HG03064 (cell line): Measurements from ENCODE around the gene NDUFC2.
"Not testable (repeated sequence)": the region's sequence is repeated elsewhere in the genome, so short reads cannot be mapped to it uniquely, and the experiment has no call there.

Source experiments
- ATAC-seq: cut with Tn5 transposase; IDR thresholded peaks from one replicate; pipeline ENCODE4 v1.9.1; 2021; ENCODE audit warnings: low read depth; ENCODE audit not compliant: unreplicated experiment

NDUFC2 gene

DNA sequence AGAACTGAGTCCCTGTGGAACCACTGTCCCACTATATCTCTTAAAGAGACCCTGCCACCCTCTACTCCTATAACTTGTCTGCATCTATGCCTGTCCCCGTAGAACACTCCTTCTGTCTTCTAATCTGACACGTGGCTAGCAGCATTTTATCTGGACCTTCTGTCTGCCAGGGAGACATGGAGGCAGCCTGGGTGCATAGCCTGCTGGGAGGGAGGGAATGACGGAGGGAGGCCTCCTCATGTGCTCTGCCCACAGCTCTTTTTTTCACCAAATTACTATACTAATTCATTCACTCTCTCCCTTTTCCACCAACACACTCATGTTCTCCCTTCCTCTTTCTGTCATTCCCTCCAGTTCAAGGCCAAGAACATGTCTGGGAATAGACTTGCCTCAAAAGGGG lies 23.6 kb downstream of the NDUFC2 start:
- ATAC-seq = no peak

DNA sequence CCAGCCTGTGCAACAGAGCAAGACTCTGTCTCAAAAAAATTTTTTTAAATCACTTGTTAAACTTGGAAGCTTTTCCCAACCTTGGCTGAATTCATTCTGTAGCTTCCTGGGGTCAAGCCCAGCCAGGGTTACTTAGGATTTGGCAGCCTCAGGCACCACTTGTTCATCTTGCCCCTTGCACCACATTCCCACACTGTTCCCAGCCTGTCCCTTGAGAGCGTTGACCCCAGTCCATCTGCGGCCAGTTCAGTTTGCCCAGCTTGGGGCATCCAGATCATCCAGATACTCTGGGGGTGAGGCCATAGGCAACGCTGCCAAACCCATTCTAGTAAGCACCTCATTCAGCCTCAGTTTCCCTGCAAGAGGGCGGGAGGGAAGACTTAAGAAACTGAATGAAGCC lies 24.7 kb downstream of the NDUFC2 start:
- ATAC-seq = no peak

DNA sequence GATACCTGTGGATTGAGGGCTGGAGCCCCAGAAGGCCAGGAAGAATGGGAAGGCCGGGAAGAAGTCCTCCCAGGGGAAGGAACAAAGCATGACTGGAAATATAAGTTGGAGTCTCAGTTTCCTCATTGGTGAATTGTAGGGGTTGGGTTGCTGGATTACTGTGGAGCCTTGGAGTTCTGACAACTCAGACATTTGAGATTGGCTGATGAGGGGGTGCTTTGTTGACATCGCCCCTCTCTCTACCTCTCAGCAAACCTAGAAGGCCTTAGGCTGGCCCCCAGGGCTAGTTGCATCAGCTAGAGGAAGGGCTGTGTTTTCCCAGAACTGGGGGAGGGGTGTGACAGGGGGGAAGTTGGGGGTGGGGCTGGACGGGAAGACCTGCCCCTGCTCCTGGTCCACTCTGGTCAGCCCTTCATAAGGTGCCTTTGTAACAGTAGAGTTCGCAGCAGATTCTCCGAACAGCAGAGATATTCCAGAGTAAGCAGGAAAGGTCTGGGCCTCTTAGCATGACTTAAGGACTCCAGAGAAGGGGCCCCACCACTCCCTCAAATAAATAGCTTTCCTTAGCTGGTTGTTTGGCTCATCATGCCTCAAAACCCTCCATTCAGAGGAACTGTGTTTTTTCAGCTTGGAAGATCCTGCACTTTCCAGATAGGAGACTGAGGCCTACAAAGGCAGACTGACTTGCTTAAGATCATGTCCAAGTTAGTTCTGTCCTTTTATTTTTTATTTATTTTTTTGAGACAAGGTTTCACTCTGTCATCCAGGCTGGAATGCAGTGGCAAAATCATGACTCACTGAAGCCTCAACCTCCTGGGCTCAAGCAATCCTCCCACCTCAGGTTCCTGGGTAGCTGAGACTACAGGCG lies 28.5 kb downstream of the NDUFC2 start:
- ATAC-seq = no peak

DNA sequence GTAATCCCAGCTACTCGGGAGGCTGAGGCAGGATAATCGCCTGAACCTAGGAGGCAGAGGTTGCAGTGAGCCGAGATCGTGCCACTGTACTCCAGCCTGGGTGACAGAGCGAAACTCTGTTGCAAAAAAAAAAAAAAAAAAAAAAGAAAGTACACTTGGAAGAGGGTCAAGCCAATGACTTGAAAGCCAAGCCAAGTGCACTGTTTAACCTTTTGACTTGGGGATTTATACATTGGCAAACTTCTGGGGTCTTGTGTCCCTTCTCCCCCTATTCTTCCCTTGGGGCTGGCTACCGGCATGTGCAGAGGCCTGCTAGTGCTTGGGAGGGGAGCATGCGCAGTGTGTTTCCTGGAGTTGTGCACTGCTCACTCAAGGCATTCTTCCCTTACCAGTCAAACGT lies 30.3 kb downstream of the NDUFC2 start:
- ATAC-seq = no peak

DNA sequence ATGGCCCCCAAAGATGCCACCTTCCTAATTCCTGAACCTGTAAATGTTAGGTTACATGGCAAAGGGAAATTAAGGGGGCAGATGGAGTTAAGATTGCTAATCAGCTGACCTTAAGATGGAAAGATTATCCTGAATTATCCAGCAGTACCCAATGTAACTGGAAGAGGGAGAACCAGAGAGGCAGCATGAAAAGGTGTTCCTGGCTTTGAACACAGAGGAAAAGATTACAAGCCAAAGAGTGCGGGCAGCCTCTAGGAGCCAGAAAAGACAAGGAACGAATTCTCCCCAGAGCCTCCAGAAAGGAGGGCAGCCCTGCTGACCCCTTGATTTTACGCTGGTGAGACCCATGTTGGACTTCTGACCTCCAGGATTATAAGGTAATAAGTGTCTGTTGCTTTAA lies 31.1 kb downstream of the NDUFC2 start:
- no peak for ATAC-seq

DNA sequence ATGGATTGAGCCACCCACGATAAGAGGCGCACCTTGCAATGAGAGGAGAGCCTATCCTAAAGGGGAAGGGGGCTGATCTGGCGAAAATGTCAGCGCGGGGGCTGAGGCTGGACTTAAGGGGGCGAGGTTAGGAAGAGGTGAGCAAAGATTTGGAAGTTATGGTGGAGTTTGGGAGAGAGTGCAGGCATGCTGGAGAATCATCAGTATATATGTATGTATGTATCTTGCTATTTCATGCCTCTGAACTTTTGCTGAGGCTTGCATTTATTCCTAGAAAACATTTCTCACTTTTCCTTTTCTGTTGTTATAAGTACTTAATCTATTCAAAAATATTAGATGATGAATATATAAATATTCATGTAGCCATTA lies 33.2 kb downstream of the NDUFC2 start:
- no peak for ATAC-seq

DNA sequence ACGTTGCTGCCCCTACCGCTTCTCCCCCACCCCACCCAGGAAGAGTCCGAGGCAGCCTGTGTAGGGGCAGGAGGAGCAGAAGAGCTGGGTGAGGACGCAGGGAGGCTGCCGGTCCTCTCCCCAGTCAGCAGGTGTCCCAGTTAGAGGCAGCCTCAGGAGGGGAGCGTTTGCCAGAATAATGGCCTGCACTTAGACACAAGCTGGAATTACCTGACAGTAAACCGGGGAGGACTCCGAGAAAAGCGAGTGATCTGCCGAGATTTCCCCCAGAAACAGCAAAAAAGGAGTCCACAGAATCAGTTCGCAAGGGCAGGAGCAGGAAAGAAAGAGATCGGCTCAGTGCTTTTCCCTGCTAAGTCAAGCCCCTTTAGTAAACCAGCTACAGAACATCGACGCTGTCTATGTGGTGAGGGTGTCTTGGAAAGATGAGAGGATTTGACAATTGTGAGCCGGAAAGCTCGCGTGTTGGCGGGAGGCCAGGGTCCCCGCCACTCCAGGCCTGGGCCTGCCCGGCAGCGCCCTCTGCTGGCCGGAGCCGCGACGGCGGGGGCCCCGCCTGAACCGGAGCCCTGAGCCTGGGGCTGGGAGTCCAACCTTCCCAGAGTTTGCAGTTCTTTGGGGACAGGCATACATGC lies 33.7 kb downstream of the NDUFC2 start:
- ATAC-seq = no peak

DNA sequence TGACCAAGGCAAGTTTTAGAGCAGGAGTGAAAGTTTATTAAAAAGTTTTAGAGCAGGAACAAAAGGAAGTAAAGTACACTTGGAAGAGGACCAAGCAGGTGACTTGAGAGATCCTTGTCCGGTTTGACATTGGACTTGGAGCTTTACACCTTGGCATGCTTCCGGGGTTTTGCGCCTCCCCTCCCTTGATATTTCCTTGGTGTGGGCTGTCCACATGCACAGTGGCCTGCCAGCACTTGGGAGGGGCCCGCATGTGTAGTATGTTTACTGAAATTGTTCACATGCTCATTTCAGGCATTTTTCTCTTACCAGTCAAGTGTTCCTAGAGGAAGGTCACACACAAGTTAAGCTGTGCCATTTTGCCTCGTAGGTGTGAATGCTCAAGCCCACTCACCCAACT lies 35.0 kb downstream of the NDUFC2 start:
- ATAC-seq = no peak

DNA sequence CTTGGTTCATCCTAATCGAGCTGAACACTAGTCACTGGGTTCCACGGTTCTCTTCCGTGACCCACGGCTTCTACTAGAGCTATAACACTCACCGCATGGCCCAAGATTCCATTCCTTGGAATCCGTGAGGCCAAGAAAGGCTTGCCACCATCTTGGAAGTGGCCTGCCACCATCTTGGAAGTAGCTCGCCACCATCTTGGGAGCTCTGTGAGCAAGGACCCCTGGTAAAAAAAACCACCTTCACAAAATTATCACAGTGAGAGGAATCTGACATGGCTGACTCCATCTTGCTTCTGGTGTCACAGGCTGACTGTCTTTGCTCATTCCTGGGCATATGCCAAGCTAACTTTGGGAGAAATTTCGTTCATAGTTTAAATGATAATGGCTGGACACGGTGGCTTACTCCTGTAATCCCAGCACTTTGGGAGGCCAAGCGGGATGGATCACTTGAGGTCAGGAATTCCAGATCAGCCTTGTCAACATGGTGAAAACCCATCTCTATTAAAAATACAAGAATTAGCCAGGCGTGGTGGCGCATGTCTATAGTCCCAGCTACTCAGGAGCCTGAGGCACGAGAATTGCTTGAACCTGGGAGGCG lies 37.7 kb downstream of the NDUFC2 start:
- no peak for ATAC-seq

DNA sequence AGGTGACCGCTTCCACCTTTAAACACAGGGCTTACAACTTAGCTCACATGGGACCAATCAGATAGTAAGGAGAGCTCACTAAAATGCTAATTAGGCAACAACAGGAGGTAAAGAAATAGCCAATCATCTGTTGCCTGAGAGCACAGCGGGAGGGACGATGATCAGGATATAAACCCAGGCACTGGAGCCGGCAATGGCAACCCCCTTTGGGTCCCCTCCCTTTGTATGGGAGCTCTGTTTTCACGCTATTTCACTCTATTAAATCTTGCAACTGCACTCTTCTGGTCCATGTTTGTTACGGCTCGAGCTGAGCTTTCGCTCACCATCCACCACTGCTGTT lies 38.3 kb downstream of the NDUFC2 start:
- ATAC-seq = not testable (repeated sequence)

DNA sequence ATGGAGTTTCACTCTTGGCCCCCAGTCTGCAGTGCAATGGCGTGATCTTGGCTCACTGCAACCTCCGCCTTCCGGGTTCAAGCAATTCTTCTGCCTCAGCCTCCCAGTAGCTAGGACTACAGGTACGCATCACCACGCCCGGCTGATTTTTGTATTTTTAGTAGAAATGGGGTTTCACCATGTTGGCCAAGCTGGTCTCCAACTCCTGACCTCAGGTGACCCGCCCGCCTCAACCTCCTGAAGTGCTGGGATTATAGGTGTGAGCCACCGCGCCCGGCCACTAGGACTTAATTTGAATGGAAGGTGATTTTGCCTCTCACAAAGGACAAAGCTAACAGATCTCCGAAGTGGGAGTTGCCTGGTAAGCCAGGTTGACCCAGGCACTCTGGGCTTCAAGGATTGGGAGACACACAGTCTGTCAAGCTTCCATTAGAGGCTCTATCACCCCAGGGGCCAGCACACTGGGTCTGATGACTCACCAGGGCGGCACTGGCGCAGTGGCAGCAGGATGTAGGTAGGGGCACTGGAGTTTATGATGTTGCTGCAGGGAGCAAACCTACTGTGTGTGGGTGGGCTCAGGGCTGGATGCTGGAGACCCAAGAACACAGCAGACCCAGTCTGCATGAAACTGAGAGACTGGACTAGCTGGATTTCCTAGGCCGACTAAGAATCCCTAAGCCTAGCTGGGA lies 38.8 kb downstream of the NDUFC2 start:
- no peak for ATAC-seq

DNA sequence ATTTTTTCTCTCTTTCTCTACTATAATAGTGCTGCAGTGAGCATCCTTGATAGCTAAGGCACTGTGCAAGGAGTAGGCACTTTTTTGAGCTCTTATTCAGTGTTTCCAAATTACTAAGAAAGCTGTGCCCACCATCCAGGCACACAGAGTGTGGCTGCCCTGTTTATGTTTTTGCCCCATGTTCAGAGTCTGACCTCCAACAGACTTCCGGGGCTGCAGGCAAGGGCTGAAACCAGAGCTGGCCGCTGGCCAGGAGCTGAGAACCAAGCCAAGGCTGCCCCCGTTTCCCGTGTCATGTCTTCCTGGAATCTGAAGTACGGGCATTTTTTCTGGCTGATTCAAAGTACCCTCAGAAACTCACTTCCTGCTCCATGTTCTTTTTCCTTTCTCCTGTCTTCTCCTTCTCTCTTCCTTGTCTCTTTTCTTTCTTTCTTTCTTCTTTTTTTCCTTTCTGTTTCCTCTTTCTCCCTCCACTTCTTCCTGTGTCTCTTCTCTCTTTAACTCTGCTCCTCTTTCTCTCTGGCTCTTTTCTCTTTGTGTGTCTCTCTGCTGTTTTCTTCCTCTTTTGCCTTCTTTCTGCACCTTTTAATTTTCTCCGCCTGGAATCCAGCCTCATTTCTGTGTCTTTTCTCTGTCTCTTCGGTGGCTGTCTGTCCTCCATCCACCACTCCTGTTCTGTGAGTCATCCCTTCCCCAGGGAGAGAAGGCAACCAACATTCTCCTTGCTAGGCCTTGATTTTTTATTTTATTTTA lies 39.6 kb downstream of the NDUFC2 start:
- ATAC-seq = peak; percentile 83

DNA sequence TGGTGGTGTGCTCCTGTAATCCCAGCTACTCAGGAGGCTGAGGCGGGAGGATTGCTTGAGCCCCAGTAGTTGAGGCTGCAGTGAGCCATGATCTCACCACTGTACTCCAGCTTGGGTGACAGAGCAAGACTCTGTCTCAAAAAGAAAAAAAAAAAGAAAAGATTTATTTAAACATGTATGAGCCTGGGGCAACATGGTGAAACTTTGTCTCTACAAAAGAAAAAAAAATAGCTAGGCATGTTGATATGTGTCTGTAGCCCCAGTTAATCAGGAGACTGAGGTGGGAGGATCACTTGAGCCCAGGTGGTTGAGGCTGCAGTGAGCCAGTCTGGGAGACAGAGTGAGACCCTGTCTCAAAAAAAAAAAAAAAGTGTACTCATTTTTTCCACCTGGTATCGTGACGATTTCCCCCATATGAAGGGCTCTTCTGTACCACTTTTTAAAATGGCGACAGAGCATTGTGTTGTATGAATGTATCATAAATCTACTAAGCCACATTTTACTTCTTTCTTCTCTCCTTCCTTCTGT lies 40.2 kb downstream of the NDUFC2 start:
- ATAC-seq = peak; percentile 6

DNA sequence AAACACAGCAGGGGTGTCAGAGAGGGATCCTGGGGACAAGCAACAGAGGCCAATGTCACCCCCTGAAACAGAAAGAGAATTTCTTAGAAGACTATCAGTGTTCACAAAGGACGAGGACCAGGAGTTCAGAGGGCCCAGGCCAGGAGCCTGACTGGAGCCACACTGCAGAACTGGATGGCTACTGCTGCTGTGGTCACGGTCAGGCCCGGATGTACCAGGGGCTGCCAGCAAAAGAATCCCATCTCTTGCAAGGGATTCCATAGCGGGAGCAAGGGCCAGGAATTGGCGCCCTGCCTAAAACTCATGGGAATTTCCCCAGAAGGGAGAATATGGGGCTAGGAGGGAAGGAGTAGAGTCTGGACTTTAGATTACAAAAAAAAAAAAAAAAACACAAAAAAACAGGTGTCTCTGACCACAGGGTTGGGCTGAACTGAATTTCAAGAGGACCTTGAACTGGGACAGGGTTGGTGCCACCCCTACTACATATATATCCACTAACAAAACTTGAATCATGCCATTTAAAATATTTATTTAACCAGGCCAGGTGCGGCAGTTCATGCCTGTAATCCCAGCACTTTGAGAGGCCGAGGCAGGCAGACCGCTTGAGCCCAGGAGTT lies 40.9 kb downstream of the NDUFC2 start:
- no peak for ATAC-seq

DNA sequence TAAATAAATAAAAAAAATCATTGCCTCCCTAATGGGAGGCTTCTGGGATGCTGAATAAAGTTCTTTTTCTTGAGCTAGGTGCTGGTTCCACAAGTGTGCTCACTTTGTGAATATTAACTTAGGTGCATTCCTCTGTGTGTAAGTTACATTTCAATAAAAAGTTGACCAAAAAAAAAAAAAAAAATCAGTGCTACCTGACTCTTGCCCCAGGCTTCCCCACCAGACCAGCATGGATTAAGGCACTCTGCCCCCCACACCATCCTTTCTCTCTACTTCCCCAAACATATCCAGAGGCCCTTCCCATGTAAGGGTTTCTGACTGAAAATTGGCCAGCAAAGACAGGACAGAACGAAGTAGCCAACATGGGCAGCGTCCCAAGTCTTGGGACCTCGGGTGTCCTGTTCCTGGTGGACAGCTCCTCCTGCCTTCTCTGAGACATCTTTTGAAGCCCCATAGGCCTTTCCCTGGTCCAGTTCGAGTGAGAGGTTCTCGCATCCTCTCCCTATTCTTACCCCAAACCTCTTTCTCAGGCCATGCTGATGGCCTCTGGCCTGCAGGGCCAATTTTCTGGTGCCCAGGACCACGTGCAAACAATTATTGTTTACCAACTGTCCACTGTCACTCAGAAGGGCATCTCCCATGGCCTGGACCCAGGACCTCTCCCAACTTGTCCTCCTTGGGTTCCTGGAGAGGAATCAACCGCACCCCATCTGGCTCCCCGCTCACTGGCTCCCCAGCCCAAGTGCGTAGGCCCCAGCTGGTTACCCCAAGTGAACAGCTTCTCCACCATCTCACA lies 41.6 kb downstream of the NDUFC2 start:
- ATAC-seq = no peak

DNA sequence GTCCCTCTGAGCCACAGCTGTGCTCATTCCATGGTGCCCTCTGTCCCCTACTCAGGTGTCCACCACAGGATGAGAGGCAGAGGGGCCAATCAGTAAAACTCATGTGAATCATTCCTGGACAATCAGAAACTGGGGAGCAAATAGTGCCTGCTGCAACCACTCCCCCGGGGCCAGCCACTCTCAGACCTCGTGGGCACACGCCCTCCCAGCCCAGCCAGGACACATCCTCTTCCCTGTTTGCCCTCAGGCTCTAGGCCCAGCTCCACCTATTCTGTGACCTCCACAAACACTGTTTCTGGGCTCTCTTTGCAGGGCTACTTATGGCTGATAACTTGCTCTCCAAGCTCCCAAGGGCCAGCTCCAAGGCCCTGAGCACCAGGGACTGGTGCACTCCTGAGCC lies 42.6 kb downstream of the NDUFC2 start:
- ATAC-seq = no peak

DNA sequence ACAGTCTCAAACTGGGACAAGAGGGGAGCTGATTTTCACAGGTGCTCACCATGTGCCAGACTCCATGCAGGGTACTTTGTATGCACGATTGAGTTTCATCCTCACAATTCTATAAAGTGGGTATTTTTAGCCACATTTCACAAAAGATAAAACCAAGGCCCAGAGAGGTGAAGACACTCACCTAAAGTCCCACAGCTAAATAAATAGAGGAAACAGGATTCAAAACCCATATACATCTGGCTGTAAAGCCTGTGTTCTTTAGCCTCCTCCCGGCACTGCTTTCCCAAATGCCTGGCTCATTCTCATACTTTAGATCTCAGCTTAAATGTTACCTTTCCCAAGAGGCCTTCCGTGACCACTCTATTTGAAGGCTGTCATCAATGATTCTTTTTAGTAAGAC lies 43.3 kb downstream of the NDUFC2 start:
- ATAC-seq = no peak

DNA sequence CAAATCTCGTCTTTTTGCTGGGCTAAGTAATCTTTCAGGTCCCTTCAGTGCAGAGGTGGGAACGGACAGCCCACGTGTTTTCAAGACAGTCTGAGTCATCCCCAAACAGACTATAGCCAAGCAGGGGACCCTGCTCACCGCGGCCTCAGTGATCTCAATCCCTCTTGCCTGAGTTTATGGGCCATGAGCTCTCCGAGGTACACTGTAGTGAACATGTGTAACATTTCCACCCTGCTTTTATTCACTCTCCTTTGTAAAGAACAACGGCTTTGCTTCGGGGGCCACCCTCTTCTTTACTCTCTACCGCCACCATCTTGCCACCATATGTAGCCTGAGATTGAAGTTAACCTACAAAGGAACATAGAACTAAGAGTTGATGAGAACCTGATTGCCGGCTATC lies 45.0 kb downstream of the NDUFC2 start:
- ATAC-seq = no peak

DNA sequence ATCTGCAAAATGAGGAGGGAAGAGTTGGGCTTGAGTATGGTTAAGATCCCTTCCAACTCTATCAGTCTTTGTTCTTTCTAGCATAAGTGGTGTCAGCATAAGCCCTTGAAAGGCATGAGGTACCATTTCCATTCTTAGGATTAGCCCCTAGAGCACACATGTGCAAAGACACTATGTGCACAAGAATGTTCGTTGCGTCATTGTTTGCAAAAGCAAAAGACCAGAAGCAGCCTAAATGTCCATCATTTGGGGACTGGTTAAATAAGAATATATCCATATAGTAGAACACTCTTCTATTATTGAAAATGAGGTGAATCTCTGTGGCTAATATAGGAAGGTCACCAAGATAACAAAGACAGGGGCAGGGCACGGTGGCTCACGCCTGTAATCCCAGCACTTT lies 46.6 kb downstream of the NDUFC2 start:
- ATAC-seq = no peak
